NCI-H2227 treated with DMSO at 0.1 percent for 48 hours (cell line): ENCODE measurements around the gene HOMER2.
"Not testable (repeated sequence)": the region's sequence is repeated elsewhere in the genome, so short reads cannot be mapped to it uniquely, and the experiment has no call there.

Source experiments
- DNase-seq: peaks from one replicate; lab custom pipeline; 2025; lab: John Stamatoyannopoulos, UW

HOMER2 gene

GRCh38 chr15:82964890-82965289 is 12.4 kb upstream of the HOMER2 start:
- DNase-seq, result no peak

DNA sequence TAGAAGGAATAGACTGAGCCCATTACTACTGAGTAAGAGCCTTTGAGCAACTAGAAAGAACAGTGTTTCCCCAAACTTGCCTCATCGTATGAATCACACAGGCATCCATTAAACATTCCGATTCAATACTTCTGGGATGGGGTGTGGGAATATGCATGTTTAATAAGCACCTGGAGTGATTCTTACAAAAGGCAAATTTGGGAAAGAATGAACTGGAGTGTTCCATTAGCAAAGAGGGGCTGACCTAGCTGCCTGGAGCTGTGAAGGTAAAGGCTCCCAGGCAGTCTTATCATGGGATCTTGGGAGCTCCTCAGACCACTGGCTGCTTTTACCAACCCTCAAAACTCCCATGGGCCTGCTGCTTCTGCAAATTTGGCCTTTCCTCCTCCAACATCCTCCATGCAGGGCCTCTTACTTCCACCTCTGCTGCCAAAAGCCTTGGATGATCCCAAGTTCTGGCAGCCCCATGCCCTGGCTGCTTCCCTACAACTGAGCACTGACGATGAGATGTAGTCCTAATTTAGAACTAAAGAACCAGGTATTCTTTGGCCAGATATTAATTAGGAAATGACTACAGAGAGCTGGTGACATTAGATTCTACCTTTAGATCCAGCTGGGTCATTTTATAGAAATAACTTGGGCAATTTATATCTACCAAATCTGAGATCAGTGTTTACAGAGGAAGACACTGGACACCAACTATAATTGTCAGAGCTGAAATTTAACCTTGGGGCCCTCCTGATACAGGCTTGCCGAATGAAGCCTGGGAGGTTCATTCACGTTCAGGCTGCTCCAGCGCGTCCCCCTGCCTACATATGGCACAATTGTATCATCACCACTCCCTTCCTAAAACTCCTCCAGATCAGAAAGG is 11.2 kb upstream of the HOMER2 start:
- DNase-seq, result no peak

GRCh38 chr15:82960766-82961165 is 8.2 kb upstream of the HOMER2 start:
- no peak for DNase-seq

DNA sequence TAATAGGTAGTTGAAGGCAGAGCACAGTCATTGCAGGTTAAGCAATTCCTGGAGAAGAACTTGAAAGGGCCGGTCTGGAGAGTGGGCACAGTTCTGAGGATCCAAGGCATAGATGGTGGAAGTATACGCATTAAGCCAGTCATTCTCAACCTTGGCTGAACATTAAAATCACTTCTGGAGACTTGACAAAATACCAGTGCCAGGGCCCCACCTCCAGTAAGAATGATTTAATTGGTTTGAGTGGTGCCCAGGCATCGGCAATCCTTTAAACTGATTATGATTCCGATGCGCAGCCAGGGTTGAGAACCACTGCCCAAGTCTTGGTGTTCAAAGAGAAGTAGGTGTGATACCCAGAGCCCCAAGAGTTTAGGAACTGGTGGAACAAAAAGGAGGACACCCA is 6.9 kb upstream of the HOMER2 start:
- DNase-seq, result no peak

DNA sequence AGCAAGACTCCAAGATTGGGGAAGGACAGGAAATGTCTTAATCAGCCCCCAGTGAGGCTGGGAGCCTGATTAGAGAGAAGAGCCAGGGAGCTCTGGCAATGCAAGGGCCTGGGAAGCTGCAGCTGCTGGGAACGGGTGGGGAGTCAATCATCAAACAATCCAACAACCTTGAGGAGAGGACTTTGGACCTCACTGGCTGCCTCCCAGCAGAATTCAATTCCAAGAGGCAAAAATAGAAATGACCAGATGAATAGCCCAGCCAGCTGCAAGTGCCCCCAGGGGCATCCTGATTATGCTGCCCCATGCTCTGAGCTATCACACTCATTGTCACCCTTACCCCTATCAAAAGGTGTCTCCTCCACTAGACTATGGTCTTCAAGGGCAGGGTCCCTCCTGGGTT is 6.1 kb upstream of the HOMER2 start:
- DNase-seq, result no peak

DNA sequence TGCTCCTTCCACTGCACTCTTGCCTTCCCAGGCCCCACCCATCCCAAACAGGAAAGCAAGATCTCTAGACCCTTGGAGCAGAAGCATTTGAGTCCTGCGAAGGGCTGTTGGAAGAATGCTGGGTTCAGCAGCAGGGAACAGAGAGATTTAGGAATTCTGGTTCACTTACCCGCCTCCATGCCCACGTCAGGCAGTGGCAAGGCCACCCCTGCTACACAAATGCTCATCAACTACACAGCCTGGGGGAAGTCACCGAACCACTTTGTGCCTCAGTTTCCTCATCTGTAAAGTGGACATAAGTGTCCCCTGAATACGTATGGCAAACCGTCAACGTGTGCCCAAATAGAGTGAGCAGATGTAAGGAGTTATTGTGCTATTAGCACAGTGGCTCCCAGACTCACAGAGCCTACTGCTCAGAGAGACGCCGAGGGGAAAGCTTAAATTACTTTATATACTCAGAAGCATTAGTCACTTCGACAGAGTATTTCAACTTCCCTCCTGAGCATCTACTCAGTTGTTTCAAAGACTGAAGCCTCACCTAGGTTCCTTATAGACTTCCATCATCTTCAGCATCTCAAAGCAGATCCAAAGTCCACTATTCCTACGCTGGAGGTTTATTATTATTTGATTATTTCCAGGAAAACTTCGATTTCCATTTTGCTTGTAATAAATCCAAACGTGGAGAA is 905 bp downstream of the HOMER2 start:
- no peak for DNase-seq

- DNase-seq, result no peak
Measured at GRCh38 chr15:82950746-82951370, 1.7 kb downstream of the HOMER2 start.

GRCh38 chr15:82950295-82950694 is 2.2 kb downstream of the HOMER2 start:
- no peak for DNase-seq

- DNase-seq, result no peak
Measured at GRCh38 chr15:82946155-82946701, 6.3 kb downstream of the HOMER2 start.

DNA sequence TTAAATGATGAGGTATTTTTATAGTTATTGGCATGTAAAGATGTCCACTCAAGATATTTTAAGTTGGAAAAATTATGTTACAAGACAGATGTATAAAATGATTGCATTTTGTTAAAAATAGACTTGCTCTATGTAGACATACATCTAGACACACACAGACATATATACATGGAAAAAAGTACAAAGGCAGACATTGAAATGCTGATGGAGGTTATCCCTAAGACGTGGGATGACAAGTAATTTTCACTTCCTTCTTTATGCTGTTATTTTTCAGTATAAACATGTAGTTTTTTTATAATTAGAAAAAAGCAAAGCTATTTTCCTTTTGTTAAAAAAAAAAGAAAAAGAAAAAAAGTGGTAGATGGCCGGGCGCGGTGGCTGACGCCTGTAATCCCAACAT is 7.2 kb downstream of the HOMER2 start:
- DNase-seq, result no peak

- no peak for DNase-seq
Measured at GRCh38 chr15:82944821-82945220, 7.7 kb downstream of the HOMER2 start.

- DNase-seq, result no peak
Measured at GRCh38 chr15:82944056-82944455, 8.5 kb downstream of the HOMER2 start.

GRCh38 chr15:82943176-82943575 is 9.3 kb downstream of the HOMER2 start:
- no peak for DNase-seq

DNA sequence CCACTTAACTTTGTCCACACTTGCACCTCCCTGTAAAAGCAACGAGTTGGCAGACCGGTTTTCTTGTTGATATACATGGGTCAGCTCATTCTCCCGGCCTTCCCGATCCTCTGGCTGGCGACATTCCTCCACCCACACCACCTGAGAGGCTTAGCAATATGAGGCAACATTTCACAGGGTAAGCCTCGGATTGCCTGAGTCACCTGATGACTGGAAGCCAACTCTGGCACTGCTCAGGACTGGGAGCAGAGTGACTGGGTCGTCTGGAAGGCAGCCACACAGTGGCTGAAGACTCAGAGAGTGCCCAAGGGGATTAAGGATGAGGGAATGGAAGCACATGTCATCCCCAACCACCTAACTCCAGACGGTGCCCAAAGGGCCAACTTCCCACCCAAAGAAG is 9.8 kb downstream of the HOMER2 start:
- no peak for DNase-seq

GRCh38 chr15:82939678-82940077 is 12.8 kb downstream of the HOMER2 start:
- not testable (repeated sequence) for DNase-seq

DNA sequence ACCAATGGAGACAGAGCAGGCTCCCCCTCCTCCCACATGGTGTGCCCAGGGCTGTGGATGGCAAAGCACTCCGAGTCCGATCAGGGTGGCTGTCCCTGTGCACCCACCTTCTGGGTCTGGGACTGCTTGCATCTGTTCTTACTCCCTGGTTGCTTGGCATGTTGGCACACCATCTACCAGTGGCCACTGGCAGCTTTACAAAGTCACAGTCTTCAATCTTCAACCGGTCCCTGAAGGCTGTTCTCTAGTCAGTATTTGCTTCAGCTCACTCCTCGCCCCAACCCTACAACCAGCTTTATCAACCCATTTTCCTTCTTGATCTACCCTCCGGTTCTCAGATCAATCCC is 14.8 kb downstream of the HOMER2 start:
- DNase-seq, result no peak

GRCh38 chr15:82936966-82937711 is 15.4 kb downstream of the HOMER2 start:
- DNase-seq, result no peak

DNA sequence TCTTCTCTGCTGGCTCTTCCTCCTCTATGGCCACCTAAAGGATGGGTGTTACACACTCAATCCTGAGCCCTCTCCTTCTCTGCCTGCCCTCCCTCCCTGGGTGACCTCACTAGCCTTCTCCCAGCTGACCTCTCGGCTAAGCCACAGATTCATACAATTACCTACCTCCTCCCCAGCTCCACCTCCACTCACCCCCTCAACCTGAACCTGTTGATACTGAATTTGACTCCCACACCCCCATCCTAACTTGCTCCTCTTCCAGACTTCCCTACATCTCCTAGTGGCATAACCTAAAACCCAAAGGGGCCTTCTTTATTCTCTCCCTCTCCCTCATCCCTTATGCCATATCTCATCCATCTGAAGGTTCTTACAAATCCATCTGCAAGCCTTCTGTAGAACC is 17.1 kb downstream of the HOMER2 start:
- no peak for DNase-seq

GRCh38 chr15:82934100-82934880 is 18.2 kb downstream of the HOMER2 start:
- no peak for DNase-seq

DNA sequence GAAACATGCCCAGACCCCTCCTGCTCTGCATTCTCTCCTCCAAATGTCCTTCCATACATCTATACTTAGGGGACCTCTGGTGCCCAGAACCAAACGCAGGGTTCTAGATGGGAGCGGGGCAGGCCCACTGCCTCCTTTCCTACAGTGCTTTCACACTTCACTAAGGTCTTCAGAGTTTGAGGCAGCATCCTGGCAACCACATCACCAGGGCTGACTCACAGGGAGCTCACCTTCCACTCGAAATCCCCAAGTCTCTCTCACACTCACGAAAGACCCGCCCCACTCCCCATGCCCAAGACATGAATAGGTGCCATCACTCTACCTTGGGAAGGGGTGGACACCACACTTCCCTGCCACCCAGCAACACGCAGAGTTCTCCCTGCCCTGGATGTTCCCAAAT is 18.9 kb downstream of the HOMER2 start:
- DNase-seq, result no peak

DNA sequence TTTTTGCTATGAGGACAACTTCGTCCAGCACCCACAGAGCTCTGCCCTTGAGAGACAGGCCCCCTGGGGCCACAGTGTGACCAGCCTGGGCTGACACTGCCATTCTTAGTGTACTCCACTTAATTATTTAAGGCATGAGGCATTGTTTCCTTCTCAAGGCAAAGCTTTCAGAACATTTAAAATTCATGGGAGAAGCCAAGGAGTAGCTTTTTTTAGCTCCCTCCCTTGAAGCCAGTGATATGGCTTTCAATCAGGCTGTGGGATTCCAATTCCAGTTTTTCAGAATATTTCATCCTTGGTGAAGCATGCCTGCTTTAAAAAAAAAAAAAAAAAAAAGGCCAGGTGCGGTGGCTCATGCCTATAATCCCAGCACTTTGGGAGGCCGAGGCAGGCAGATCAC is 21.3 kb downstream of the HOMER2 start:
- no peak for DNase-seq
